ENCODE results near the gene HAPSTR1.

- TF ChIP-seq TAF1 (IDR thresholded peaks at IDR 0.05; ENCODE audit: borderline replicate concordance, insufficient read depth, low read length) (no peak), SIN3A (IDR thresholded peaks at IDR 0.05; ENCODE audit: borderline replicate concordance, insufficient read depth, low read length) (no peak)
Measured at GRCh38 chr16:9090101-9090959, 1.1 kb upstream of the HAPSTR1 start.
